Astrocyte of the hippocampus (primary cell): ENCODE measurements around the gene ODC1.

Experiments
- DNase-seq: peaks from one replicate; pipeline ENCODE4 v3.0.0; 2011; ENCODE audit warnings: low read depth, low spot score

The ODC1 gene

DNA sequence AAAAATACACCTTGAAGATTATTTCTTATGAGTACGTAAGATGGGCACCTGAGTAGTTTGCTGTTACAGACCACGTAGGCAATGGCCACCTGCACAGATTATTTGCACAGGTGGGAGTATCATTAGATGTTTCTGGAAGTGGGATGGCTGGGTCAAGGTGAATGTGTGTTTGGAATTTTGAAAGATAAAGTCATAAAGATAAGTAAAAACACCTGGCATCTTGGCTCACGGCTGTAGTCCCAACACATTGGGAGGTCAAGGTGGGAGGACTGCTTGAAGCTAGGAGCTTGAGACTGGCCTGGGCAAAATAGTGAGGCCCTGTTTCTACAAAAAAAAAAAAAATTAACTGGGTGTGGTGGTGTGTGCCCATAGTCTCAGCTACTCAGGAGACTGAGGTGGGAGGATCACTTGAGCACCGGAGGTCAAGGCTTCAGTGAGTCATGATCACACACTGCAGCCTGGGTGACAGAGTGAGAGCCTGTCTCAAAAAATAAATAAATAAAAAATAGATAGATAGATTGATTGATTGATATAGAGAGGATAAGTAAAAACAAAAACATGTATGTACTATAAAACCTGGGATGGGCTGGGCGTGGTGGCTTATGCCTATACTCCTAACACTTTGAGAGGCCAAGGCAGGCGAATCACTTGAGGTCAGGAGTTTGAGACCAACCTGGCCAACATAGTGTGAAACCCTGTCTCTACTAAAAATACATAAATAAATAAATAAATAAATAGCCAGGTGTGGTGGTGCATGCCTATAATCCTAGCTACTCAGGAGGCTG lies 30.4 kb downstream of the ODC1 start:
- no peak for DNase-seq

DNA sequence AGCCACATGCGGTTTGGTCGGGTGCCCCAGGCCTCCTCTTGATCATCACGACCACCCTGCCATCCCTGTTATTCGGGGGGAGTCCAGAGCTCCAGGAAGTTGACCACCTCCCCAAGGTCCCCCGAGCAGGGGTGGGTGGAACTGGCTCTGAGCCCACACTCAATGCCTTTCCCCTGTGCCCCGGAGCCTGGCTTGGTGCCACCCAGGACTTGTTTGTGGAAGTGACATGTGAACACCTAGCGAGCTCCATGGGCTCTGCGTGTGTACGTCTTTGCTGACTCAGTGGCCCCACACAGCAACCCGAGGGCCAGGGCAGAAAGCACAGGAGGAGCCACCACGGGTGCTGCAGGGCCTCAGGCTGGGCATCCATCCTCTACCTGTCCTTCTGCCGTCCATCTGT lies 32.5 kb downstream of the ODC1 start:
- DNase-seq, result no peak

DNA sequence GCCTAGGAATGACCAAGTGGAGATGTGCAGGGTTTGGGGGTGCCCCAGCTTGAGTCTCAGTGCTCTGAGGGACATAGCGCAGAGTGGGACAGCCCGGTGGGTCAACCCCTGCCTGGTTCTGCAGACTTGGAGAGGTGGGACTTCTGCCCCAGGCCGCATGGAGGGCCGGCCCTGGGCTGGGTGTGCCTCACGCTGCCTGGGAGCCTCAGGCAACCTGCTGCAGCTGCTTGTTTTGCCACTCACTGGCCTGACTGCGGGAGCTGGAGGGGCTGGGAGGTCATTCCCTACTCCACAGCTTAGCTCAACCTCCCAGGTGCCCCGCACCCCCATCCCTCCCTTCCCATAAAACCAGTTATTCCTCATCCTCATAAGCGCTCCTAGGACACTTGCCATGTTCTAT lies 33.1 kb downstream of the ODC1 start:
- no peak for DNase-seq

DNA sequence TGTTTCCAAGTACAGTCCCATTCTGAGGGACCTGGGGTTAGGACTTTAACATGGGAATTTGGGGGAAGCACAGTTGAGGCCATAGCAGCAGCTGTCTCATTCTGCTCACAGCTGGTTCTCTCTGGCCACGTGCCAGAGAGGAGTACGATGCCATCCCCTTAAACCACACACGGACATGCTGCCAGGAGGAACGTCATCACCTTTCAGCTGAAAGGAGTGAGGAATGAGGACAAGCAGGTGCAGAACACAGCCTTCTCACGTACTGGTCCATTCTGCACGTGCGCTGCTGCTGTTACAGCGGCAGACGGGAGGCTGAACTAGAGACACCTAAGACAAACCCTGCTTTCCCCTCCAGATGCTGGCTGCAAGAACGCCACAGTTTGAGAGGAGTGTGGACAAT lies 33.5 kb downstream of the ODC1 start:
- DNase-seq, result no peak

DNA sequence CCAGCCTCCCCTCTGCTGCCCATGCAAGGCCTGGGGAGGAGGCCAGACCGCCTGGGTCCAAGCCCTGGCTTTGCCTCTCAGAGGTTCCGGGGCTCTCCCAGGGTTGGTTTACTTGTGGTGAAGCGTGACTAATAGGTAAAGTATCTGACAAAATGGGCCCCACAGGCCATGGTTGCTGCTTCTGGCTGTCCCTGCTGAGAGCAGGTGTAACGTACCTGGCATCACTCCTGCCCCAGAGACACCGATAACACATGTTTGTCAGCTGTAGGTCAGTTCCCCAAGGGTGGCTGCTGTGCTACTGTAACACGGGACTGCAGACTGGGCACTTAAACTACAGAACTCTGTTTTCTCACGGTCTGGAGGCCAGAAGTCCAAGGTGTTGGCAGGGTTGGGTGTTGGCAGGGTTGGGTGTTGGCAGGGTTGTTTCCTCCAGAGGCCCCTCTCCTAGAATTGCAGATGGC lies 34.1 kb downstream of the ODC1 start:
- peak; percentile 78 for DNase-seq

DNA sequence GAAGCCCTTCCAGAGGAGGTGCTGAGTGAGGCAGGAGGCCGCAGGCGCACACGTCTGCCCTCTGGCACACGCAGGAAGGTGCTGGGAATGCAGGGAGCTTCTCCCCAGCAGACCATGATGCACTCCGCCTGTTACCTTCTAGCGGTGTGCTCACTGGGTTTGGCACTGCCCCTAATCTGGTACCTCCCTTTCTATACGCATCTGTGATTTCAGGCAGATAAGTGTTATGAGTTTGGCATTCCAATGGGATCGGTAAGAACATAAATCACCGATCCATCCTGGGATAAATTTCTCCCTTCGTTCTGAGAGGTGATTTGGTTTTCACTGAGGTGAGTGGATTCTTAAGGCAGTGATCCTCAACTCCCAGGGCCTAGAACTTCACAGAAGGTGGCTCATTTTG lies 34.6 kb downstream of the ODC1 start:
- DNase-seq, result no peak

DNA sequence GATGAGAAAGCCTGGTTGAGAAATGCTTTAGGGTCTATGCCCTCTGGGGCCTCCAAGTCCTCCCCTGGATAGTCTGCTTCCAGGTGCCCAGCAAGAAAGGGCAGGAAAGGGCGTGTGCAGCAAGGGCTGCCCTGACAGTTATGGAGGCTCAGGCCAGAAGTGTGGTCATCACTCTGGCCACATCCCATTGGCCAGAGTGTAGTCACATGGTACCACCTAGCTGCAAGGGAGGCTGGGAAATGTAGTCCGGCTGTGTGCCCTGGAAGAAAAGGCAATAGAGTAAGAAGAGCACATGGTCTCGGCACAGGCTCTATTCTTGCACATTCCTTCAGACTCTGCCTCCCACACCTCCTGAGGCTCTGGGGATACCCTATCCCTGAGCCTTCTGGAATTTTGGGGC lies 35.7 kb downstream of the ODC1 start:
- peak; percentile 57 for DNase-seq

DNA sequence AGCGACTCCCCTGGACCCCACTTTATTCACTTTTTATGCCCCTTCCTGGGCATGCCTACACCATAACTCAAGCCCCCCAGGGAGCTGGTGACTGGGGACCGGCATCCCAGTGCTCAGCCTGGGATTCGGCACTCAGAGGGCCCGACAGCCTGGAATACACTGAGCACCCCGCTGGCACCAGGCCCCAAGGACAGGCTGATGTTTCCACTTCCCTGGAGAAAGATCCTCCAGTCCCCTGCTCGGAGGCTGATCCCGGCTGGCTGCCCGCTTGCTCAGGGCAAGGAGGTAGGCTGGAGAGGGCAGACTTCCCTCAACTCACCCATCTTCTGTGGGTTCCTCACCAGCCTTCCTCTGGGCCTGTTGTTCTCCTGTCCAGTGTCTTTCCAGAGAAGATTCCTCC lies 36.6 kb downstream of the ODC1 start:
- DNase-seq, result no peak

DNA sequence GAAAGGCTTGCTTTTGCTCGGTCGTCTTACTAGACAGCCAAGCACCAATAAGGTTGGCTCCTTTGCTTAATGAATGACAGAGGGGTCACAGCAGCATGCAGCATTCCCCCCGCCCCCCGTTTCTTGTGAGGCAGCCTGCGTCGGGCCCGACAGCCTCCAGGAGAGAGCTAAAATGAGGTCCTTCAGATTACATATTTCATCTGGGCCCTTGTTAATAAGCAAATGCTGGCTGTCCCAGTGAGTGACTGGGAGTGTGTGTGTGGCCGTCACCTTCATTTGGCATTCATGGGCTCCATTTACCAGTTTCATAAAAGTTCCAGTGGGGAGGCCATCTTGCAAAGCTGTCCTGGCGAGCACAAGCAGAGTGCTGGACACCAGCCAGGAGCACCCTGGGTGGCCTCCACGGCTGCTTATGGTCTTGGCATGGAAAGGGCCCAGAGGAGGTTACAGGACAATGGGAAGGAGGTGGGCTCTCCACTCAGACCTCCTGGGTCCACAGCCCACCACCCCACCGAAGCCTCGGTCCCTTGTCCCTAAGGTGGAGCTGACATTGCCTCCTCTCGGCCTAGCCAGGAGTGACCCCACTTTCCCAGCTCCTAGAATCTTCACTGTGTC lies 37.2 kb downstream of the ODC1 start:
- DNase-seq, result peak; percentile 57

DNA sequence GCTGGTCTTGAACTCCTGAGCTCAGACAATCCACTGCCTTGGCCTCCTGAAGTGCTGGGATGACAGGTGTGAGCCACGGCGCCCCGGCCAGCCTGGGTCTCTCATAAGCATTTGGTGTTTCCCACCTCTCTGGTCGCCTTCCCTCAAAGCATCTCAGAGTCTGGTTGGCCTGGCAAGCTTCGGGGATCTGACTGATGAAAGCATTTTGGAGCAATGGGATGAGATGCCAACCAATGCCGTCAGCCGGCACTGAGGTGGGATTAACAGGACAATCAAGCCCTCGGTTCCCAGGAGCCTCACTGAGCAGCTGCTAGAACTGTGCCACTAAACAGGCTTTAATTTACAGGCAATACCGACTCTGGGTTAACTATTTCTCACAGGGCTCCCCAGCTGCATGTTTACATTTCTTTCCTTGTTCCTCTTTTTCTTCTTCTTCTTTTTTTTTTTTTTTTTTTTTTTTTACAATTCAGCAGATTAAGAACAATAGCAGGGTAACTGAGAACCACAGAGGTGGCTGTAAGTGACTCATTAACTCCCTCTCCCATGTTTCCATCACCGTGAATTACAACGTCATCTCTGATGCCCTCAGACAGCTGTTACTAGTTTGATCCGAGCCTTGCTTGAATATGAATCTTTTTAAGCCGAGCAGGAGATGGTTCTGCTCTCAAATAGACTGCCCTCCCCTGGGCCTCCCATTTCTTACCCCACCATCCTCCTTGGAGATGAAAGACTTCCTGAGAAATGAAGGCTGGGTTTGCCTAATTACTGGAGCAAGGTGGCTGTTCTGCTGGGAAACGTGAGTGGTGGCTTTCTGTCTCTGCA lies 37.9 kb downstream of the ODC1 start:
- DNase-seq, result peak; percentile 55

DNA sequence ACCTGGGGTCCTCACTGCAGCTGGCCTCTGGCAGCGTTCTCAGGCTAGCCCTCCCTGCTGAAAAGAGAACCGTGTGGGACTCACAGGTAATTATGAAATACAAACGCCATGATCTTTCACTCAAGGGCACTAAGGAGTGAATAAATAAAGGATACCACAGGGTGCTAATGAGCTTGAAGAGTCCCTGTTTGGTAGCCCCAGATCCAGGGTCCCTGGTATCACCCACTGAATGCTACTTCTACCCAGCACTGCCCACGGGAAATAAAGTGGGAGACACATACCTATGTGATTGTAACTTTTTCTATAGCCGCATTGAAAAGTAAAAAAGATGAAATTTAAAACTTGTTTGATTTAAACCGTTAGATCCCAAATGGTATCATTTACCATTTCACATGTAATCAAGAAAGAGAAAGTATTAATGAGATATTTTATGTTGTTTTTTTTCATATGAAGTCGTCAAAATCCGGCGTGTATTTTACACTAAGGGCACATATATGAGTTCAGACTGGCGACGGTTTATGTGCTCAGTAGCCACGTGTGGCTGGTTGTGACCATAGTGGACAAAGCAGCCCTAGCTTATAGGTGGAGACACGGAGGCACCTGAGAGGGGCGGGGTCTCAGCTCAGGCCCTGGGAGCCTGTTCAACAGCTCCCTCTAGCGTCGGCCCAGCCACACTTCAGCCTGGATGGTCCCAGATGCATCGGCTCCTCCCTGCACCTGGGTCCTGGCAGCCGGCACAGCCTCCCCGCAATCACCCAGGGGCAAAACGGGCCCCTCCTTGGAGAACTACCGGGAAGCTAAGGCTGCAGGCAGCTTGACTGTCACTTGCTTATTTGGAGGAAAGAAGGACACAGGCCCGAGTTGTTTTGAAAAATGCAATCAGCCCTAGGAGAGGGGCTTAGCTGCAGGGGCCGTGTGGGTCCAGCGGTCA lies 39.2 kb downstream of the ODC1 start:
- DNase-seq, result peak; percentile 91

DNA sequence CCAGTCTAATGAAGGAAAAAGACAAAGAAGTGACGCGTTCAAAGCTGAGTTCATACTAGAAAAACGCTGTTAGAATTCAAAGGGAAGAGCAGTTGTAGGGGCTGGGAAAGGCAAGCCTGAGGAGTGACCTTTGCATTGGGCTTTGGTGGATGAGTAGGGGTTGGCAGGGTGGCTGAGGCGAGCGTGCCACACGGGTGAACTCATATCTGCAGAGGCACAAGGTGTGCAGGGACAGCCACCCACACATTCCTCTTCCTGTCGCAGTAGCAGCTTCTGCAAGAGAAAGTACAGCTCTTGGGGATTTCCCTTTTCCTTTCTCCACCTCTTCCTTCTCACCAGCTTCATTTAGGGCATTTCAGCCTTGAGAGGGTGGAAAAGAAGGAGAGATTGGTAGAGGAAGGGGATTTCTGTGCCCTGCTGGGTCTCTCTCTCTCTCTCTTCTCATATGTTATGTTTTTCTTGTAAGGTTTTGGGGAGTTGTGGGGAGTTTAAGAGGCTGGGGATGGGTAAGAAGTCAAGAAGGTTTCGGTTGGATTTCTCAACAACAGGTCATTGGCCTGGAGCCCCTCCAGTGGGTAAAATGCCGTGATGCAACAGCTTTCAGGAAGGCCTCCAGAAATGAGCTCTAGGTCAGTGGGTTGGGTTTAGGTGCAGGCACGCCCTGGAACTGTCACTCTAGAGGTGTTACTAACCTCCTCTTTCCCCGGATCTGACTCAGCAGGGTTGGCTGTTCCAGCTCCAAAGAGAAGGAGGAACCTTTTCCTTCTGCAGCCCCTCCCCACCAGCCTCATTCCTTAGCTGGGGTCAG lies 40.1 kb downstream of the ODC1 start:
- peak; percentile 74 for DNase-seq

DNA sequence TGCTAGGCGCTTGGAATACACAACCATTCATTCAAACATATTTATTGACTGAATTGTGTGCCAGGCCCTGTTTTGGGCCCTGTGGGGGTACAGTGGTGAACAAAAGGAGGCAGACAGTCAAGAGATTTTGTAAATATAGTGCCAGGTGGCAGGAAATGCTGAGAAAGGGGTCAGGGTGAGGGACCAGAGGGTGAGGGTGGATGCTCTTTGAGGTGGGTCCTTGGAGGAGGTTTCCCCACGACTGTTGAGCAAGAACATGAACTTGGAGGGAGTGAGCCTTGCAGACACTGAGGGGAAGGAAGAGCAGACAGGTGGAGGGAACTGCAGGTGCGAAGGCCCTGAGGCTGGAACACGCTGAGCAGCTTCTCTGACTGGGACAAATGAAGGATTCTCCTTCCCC lies 40.7 kb downstream of the ODC1 start:
- DNase-seq, result no peak

DNA sequence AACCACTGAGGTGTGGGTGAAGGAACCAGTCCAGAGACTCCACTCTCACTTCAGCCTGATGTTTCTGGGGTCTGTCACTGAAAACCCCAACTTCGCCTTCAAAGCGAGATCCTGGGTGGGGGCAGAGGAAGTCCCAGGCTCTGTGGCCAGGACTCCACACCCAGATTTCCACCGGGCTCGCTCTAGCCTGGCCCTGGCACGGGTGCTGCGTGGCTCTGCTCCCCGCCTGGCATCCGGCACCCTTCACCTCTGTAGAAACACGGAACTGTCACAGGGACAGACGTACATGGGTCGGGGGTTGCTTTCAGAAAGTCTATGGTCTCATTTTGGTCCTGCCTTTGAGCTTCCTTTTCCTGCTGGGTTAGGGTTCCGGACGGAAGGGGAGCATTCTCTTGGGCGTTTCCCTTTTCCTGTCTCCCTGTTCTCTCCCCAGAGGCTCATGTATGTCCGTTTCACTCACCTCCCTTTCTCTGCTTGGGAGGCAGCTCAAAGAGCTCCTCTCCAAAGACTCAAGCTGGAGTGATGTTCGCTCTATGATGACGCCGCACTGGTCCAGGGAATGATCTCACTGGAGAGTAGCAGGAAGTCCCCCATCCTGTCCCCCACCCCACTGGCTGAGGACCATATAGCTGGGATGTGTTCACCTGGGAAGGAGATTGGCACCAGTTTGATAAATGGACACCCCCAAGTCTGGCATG lies 41.5 kb downstream of the ODC1 start:
- DNase-seq, result no peak

DNA sequence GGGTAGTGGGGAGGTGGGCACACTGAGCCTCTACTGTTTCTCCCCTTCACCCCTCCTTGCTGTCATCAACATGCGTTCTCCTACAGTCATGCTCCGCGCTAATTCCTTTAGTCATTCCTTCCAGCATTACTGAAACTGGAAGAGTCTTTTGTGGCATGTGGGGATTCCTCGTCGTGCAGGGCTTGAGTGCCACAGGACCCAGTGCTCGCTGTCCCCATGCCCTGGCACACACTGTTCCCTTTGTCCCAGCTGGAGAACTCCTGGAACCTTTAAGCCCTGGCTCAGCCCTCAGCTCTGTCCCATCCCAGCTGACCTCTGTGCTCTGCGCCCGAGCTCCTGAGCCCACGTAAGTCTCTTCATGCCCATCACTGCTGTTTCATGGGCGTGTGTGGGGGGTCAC lies 42.1 kb downstream of the ODC1 start:
- peak; percentile 63 for DNase-seq

DNA sequence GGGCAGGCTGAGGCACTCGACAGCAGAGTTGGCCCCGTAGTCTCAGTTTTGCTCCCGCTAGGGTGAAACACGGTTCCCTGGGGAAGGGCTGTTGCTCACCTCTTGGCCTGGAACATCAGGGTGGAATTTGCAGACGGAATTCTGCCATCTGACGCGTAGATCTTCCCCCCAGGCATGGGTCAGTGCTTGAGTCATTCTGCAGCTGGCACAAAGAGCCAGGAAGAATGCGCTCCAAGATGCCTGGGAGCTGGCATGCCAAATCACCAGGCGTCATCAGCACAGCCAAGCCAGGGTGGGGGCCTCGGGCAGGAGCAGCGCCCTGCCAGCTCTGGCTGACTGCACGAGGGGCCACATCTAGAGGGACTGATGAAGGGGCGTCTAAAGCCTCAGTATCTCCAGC lies 42.7 kb downstream of the ODC1 start:
- DNase-seq, result peak; percentile 97

DNA sequence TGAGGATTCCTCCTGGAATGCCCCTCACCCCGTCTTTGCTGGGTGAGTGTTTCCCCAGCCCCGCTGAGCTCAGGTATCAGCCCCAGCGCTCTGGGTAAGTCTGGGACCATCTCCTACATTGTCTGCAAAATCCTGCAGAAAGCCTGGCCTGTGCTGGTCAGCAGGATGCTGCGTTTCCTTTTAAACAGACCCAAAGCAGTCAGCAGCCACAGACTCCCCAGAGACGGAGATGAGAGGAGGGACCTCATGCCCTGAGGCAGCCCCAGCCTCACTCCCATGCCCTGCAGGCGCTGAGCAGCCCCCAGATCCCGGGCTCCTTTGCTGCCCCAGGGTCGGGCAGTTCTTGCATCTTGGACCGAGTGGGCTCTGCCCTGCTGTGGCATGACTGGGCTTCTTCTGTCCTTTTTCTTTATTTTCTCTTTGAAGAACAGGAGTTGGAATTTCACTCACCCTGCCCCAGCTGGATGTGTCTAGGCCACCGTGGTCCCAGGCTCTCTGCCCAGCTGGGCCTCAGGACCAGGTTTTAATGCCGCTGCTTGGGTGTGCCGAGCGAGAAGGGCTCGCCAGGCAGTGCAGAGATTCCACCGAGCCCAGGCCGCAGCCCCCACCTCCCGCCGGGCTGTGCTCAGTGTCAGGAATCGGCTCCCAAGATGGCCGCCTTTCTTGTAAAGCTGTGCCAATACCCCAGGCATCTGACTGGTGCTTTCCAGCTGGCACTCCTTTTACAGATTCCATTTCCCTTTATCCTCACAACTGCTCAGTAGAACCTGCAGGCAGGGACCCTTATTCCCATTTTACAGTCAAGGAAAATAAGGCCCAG lies 43.6 kb downstream of the ODC1 start:
- DNase-seq, result peak; percentile 83

DNA sequence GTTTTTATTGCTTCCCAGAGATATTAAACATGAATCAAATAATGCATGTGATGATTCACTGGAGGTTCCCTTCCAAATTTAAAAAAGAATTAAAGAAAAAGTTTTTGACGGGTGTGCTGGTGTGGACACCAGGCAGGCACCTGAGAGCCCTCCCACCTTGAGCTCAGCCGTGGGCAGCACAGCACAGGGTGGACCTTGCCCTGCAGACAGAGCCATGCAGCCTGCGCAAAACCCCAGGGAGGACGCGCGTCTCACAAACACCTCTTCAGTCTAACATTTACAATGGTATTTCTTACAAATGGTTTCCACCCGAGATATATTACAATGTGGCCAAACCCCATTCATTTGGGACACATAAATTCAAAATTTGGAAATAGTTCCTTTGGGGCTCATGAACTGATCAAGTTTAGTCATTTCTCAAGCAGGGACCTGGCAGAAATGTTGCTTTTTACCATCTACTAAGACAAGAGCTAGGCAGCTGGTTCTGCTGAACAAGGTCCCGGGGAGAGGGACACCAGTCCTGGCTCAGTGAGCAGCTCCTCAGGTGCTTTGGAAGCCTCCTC lies 45.4 kb downstream of the ODC1 start:
- no peak for DNase-seq

DNA sequence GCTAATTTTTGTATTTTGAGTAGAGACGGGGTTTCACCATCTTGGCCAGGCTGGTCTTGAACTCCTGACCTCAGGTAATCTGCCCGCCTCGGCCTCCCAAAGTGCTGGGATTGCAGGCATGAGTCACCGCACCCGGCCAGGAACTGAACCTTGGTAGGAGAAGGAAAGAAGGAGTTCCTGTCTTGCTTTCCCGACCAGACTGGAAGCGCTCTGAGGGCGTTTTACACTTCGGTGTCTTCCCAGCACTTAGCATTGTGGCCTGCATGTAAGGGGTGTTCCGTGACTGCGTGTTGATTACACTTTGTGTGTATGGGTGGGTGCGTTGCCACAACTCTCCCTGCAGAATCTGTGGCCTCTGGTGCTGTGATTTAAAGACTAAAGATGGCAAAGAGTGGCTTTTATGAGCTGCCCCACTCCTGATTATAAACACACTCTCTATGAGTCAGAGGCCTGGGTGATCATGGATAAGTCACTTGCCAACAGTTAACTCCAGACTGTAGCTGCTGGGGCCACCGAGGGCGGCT lies 46.0 kb downstream of the ODC1 start:
- no peak for DNase-seq
